Gastrocnemius medialis (tissue), 4 donors: ENCODE results near the gene TUBB2A. TPM values are rescaled to one million over a fixed set of nuclear protein-coding genes. Genes with fewer than 3 reads are reported as not detected.
A peak's percentile ranks its signal among the peaks of the same experiment; 100 is the strongest.

Experiments used
- ATAC-seq, 2 donors: fragments of 150-250 bp; one replicate each; pipeline ENCODE4 v1.9.1; 2016
- DNase-seq, 2 donors: peaks; one replicate each; pipeline ENCODE4 v3.0.0-alpha.2; 2019
- H3K27ac ChIP-seq, 4 donors: fragments of 200-600 bp; sonication (generic); 1 replicate in 1 of 4; 2 replicates in 3 of 4; pipeline ENCODE4 v1.5.1; 2016 to 2018; ENCODE audit warnings: mild to moderate bottlenecking in 2 of 4, moderate library complexity in 1 of 4
- H3K27me3 ChIP-seq, 3 donors: fragments of 200-600 bp; sonication (generic) in 2 of 3; 1 replicate in 1 of 3; 2 replicates in 2 of 3; pipeline versions ENCODE4 v1.5.1 to v1.6.0; 2016 to 2019; ENCODE audit warnings: mild to moderate bottlenecking in 1 of 3, moderate library complexity in 1 of 3
- H3K36me3 ChIP-seq, 2 donors: fragments of 200-600 bp; sonication (generic) in 1 of 2; one replicate each; pipeline ENCODE4 v1.5.1; 2017 to 2018
- H3K4me1 ChIP-seq, 2 donors: fragments of 200-600 bp; sonication (generic) in 1 of 2; one replicate each; pipeline ENCODE4 v1.5.1; 2016 to 2017; ENCODE audit warnings: mild to moderate bottlenecking in 2 of 2
- H3K4me3 ChIP-seq, 4 donors: fragments of 200-600 bp; sonication (generic) in 3 of 4; 1 replicate in 1 of 4; 2 replicates in 3 of 4; pipeline ENCODE4 v1.5.1; 2016 to 2019; ENCODE audit warnings: mild to moderate bottlenecking in 2 of 4
- H3K9me3 ChIP-seq, 3 donors: fragments of 200-600 bp; sonication (generic) in 2 of 3; 1 replicate in 1 of 3; 2 replicates in 2 of 3; pipeline ENCODE4 v1.5.1; 2016 to 2019
- CTCF ChIP-seq, 5 experiments: fragments of 450-650 bp in 3 of 5; fragments of 200-600 bp in 2 of 5; sonication (generic) in 2 of 5; IDR thresholded peaks in 4 of 5; conservative IDR thresholded peaks in 1 of 5; 1 replicate in 4 of 5; 2 replicates in 1 of 5; pipeline ENCODE4 v1.5.1; 2016 to 2019; ENCODE audit warnings: antibody characterized with exemption in 5 of 5, mild to moderate bottlenecking in 3 of 5, moderate library complexity in 3 of 5
- POLR2A ChIP-seq, 2 donors: fragments of 450-650 bp; IDR thresholded peaks; one replicate each; pipeline ENCODE4 v1.6.1; 2017; ENCODE audit warnings: antibody characterized with exemption in 2 of 2, mild to moderate bottlenecking in 2 of 2, moderate library complexity in 2 of 2
- in situ Hi-C, 4 donors: fragments of 200-750 bp; cut with MboI; loops; one replicate each; pipeline versions ENCODE4 v1.15.0 to v1.8.0; 2017; ENCODE audit warnings: low sequenced_read_pairs in 4 of 4
- intact Hi-C: fragments of 100-400 bp; cut with DNase I; formaldehyde crosslinking; loops from one replicate; pipeline ENCODE4 v1.15.1; 2023; ENCODE audit warnings: low total_unique reads
- total RNA-seq, 4 donors: library from RNA; depleted of rRNA; stranded (reverse); fragments of >200 nt; gene quantifications; one replicate each; pipeline versions ENCODE4 v1.1.0 to v1.2.3, GENCODE V29; 2016

Gene TUBB2A
- total RNA-seq, 4 donors from 2014 or later, result 18.9 to 53.1 (median 27.0) TPM

GRCh38 chr6:3137057-3137777 lies 20.1 kb downstream of the TUBB2A start:
- H3K27ac ChIP-seq, result peak overlapping the region in 3 of 4 donors; percentile 67 to 75 (median 74)
- H3K4me1 ChIP-seq, result peaks cover 8 to 20% of the 10 kb centered on the region in 2 donors
- in situ Hi-C loops, result loop anchor here in 1 of 4 donors (25.0 kb wide), 1 partner anchor 600 kb away; no protein-coding TSS in a partner anchor
- ATAC-seq (no peak), DNase-seq (no peak)
- H3K9me3 ChIP-seq, result no peaks in the 10 kb centered on the region
- intact Hi-C loops, result no loop called here
- H3K27me3 ChIP-seq, result no peaks in the 10 kb centered on the region
- peaks cover 2 to 39% of the 10 kb centered on the region in 2 donors for H3K36me3 ChIP-seq
- TF ChIP-seq CTCF (IDR thresholded peaks at IDR 0.05 in 4 of 5, conservative IDR thresholded peaks at IDR 0.05 in 1 of 5), result no peak
- TF ChIP-seq POLR2A (IDR thresholded peaks at IDR 0.05), result no peak
- H3K4me3 ChIP-seq, result no peak overlapping the region

GRCh38 chr6:3136292-3137011 lies 20.9 kb downstream of the TUBB2A start:
- TF ChIP-seq POLR2A (IDR thresholded peaks at IDR 0.05), result no peak
- no peak for TF ChIP-seq CTCF (IDR thresholded peaks at IDR 0.05 in 4 of 5, conservative IDR thresholded peaks at IDR 0.05 in 1 of 5)
- intact Hi-C loops, result no loop called here

GRCh38 chr6:3135668-3136291 lies 21.6 kb downstream of the TUBB2A start:
- no peaks in the 10 kb centered on the region for H3K9me3 ChIP-seq
- TF ChIP-seq POLR2A (IDR thresholded peaks at IDR 0.05) (no peak), CTCF (IDR thresholded peaks at IDR 0.05 in 4 of 5, conservative IDR thresholded peaks at IDR 0.05 in 1 of 5) (no peak)
- no peak overlapping the region for H3K27ac ChIP-seq
- no peak overlapping the region for H3K4me3 ChIP-seq
- no peaks in the 10 kb centered on the region for H3K27me3 ChIP-seq
- peaks cover 0 to 27% of the 10 kb centered on the region in 2 donors for H3K36me3 ChIP-seq
- DNase-seq (no peak), ATAC-seq (no peak)
- H3K4me1 ChIP-seq, result peaks cover 8 to 20% of the 10 kb centered on the region in 2 donors
- in situ Hi-C loops, result loop anchor here in 1 of 4 donors (25.0 kb wide), 1 partner anchor 602 kb away; no protein-coding TSS in a partner anchor
- intact Hi-C loops, result no loop called here

More at GRCh38 chr6:3136292-3137011, 20.9 kb downstream of the TUBB2A start:
- DNase-seq (no peak), ATAC-seq (no peak)
- Histone ChIP-seq H3K36me3 (peaks cover 2 to 33% of the 10 kb centered on the region in 2 donors), H3K27me3 (no peaks in the 10 kb centered on the region), H3K4me1 (peaks cover 8 to 20% of the 10 kb centered on the region in 2 donors), H3K27ac (peak overlapping the region in 2 of 4 donors; percentile 67 to 74), H3K4me3 (no peak overlapping the region), H3K9me3 (no peaks in the 10 kb centered on the region)
- in situ Hi-C loops, result loop anchor here in 1 of 4 donors (25.0 kb wide), 1 partner anchor 601 kb away; no protein-coding TSS in a partner anchor

DNA sequence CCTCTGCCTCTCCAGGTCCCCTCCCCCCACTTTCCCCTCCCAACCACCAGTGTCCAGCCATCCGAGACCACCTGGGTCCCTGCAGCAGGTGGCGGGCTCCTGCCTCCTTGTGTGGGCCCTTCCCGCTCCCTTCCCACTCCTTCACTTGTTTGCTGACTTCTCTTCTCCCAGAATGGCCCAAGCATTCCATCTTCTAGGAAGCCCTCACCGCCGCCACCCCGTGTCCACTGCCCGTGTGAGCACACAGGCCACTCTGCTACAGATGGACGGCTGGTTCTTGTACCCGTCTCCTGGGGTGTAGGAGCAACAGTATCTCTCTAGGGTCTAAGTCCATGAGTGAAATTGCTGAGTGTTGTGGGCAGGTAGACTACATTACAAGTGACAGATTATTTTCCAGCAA lies 23.8 kb downstream of the TUBB2A start:
- Histone ChIP-seq H3K4me3 (no peak overlapping the region), H3K4me1 (peaks cover 0 to 4% of the 10 kb centered on the region in 2 donors), H3K27me3 (no peaks in the 10 kb centered on the region), H3K36me3 (peaks cover 0 to 33% of the 10 kb centered on the region in 2 donors), H3K27ac (no peak overlapping the region), H3K9me3 (no peaks in the 10 kb centered on the region)
- TF ChIP-seq POLR2A (IDR thresholded peaks at IDR 0.05) (no peak), CTCF (IDR thresholded peaks at IDR 0.05 in 4 of 5, conservative IDR thresholded peaks at IDR 0.05 in 1 of 5) (no peak)
- DNase-seq (no peak), ATAC-seq (no peak)
- intact Hi-C loops (no loop called here), in situ Hi-C loops (loop anchor here in 1 of 4 donors (25.0 kb wide), 1 partner anchor 604 kb away; no protein-coding TSS in a partner anchor)
